Large intestine (tissue), 3 donors: ENCODE data around the gene MAEA. TPM values are rescaled to one million over a fixed set of nuclear protein-coding genes. Genes with fewer than 3 reads are reported as not detected.

Experiments used
- DNase-seq, 2 donors: peaks; one replicate each; pipeline versions ENCODE4 v3.0.0 to v3.0.0-alpha.2; 2013
- H3K27ac ChIP-seq: one replicate; pipeline ENCODE4 v1.5.1; 2013; ENCODE audit warnings: low read length
- H3K27me3 ChIP-seq: 2 replicates; pipeline ENCODE4 v1.6.1; 2013; ENCODE audit warnings: low read length; ENCODE audit not compliant: control insufficient read depth, insufficient read depth
- H3K36me3 ChIP-seq: 2 replicates; pipeline ENCODE4 v1.6.1; 2013; ENCODE audit warnings: low read length; ENCODE audit not compliant: control insufficient read depth, insufficient read depth
- H3K4me1 ChIP-seq: one replicate; pipeline ENCODE4 v1.6.1; 2013; ENCODE audit warnings: low read length; ENCODE audit not compliant: control insufficient read depth, insufficient read depth
- H3K4me3 ChIP-seq: one replicate; pipeline ENCODE4 v1.5.1; 2013; ENCODE audit warnings: low read length
- H3K9me3 ChIP-seq: one replicate; pipeline ENCODE4 v1.6.1; 2013; ENCODE audit warnings: mild to moderate bottlenecking, low read depth, low read length, moderate library complexity; ENCODE audit not compliant: control insufficient read depth
- WGBS: methylation state at CpG from one replicate; pipeline ENCODE4 v1.1.5; 2013; ENCODE audit warnings: low lambda C conversion rate; ENCODE audit not compliant: insufficient coverage; 5-methylcytosine and 5-hydroxymethylcytosine counted together
- polyA plus RNA-seq: library from polyadenylated mRNA; unstranded; fragments of 120-200 nt; gene quantifications from one replicate; pipeline ENCODE4 v1.2.1, GENCODE V29; 2013

The MAEA gene
- polyA plus RNA-seq, 1 donor, result 51.2 TPM

GRCh38 chr4:1277667-1278665 lies 11.7 kb upstream of the MAEA start:
- 93% methylated on average over 5 of the region's 15 CpGs for WGBS
- Histone ChIP-seq H3K4me3 (no peak overlapping the region), H3K27me3 (no peaks in the 10 kb centered on the region), H3K4me1 (no peaks in the 10 kb centered on the region), H3K27ac (no peak overlapping the region), H3K36me3 (no peaks in the 10 kb centered on the region), H3K9me3 (no peaks in the 10 kb centered on the region)
- no peak for DNase-seq

DNA sequence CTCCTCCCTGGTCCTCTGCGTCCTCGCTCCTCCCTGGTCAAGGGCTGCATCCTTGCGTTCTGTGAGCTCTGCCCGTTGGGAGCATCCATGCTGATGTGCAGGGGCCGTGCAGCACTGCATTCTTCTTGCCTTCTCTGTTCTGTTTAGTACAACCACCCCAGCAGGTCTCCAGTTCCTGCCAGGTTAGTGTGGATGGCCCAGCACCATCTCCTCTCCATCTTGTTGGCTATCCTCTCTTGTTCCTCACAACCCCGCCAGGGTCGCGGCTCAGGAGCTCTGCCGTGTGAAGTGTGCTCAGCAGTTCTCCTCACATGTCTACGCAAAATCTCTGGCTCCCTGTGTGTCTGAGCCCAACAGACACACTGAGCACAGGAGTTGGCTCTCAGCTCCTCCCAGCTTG lies 10.4 kb upstream of the MAEA start:
- no CpG with 5 or more reads among the region's 10 CpGs for WGBS
- Histone ChIP-seq H3K27ac (no peak overlapping the region), H3K27me3 (no peaks in the 10 kb centered on the region), H3K4me1 (no peaks in the 10 kb centered on the region), H3K36me3 (no peaks in the 10 kb centered on the region), H3K4me3 (no peak overlapping the region), H3K9me3 (no peaks in the 10 kb centered on the region)
- DNase-seq, result no peak

GRCh38 chr4:1283711-1284110 lies 6.0 kb upstream of the MAEA start:
- H3K27ac ChIP-seq, result no peak overlapping the region
- DNase-seq, result no peak
- peaks cover 13% of the 10 kb centered on the region for H3K9me3 ChIP-seq
- no peaks in the 10 kb centered on the region for H3K27me3 ChIP-seq
- H3K36me3 ChIP-seq, result no peaks in the 10 kb centered on the region
- H3K4me3 ChIP-seq, result no peak overlapping the region
- H3K4me1 ChIP-seq, result peaks cover under 1% of the 10 kb centered on the region
- no CpG with 5 or more reads among the region's 9 CpGs for WGBS

DNA sequence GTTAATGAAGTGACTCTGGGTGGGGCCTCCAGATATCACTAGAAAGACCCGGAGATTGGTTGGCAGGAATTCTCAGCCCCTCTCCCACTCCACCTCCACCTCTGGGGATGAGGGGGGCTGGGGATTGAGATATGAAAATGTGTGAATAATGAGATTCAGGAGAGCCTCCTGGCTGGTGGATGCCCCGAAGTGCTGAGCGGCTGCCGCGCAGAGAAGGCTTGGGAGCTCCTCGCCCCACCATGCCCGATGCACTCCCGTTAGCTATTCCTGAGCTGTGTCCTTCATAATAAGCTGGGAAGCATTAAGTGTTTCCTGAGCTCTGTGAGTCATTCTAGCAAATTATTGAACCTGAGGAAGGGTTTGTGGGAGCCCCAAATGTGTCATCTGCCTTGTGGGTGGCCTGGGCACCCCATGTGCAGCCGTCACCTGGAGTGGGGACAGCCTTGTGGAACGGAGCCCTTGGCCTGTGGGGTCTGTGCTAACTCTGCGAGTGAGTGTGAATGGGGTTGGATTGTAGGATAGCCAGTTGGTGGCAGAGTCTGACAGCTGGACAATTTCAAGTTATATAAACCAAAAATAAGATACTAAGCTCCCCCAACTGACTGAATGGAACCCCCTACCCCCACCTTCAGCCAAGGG lies 4.4 kb upstream of the MAEA start:
- no peak for DNase-seq
- H3K4me3 ChIP-seq, result no peak overlapping the region
- peaks cover 6% of the 10 kb centered on the region for H3K4me1 ChIP-seq
- H3K9me3 ChIP-seq, result peaks cover 13% of the 10 kb centered on the region
- no peaks in the 10 kb centered on the region for H3K27me3 ChIP-seq
- WGBS, result no CpG with 5 or more reads among the region's 11 CpGs
- H3K27ac ChIP-seq, result no peak overlapping the region
- H3K36me3 ChIP-seq, result no peaks in the 10 kb centered on the region

DNA sequence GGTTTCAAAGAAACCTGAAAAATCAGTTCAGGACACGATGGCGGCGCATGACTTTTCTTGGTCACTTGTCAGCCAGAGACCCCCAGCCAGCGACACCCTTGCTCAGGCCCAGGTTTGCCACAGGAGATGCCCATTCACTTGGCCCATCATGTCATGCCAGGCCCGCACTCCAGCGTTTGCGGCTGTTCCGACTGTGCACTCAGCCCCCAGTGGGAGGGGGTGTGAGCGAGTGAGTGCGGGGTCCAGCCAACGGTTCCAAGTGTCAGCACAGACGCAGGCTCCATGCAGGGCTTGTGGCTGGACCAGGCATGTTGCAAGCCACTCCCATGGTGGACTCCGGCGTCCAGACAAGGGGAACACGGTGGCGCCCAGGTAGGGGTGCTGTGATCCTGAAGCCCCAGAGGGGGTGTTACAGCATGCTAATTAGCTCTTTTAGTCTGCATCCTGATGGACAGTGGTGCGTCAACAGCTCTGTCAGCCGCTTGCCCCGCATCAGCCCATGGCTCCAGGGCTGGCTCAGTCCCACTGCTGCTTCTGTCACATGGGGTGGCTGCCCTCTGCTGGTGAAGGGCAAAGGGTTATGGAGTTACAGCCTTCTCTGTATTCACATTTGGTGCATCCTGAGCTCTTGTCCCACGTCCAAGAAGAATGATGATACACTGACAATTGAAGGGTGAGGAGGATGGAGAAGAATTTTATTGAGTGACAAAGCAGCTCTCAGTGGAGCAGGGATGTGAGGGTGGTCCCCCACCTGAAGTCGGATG lies 3.7 kb upstream of the MAEA start:
- WGBS, result no CpG with 5 or more reads among the region's 21 CpGs

DNA sequence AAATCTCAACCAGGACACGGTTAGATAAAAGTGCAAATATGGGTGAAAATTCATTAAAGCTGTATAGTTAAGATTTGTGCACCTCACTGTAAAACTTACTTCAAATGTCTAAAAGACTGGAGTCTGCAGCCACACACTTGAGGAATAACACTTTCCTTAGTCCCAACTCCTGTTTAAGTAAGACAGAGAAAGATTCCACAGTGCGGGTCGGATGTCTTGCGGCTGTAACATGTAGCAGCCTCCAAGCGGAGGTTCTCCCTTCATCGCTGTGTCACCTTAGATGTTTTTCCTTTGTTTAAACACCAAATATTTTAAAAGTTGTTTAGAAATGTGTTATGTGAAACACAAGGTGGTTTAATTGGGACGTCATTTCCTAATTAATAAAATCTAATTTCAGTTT lies 905 bp upstream of the MAEA start:
- DNase-seq, result no peak
- H3K9me3 ChIP-seq, result peaks cover 13% of the 10 kb centered on the region
- peak overlapping the region; percentile 28 for H3K27ac ChIP-seq
- 10% methylated on average over 1 of the region's 7 CpGs for WGBS
- H3K27me3 ChIP-seq, result no peaks in the 10 kb centered on the region
- H3K4me3 ChIP-seq, result peak overlapping the region; percentile 58
- peaks cover 2% of the 10 kb centered on the region for H3K36me3 ChIP-seq
- H3K4me1 ChIP-seq, result peaks cover 9% of the 10 kb centered on the region

More for the DNA sequence above, 3.7 kb upstream of the MAEA start:
- Histone ChIP-seq H3K27me3 (no peaks in the 10 kb centered on the region), H3K4me3 (no peak overlapping the region), H3K36me3 (no peaks in the 10 kb centered on the region), H3K4me1 (peaks cover 6% of the 10 kb centered on the region), H3K27ac (no peak overlapping the region), H3K9me3 (peaks cover 13% of the 10 kb centered on the region)
- no peak for DNase-seq

DNA sequence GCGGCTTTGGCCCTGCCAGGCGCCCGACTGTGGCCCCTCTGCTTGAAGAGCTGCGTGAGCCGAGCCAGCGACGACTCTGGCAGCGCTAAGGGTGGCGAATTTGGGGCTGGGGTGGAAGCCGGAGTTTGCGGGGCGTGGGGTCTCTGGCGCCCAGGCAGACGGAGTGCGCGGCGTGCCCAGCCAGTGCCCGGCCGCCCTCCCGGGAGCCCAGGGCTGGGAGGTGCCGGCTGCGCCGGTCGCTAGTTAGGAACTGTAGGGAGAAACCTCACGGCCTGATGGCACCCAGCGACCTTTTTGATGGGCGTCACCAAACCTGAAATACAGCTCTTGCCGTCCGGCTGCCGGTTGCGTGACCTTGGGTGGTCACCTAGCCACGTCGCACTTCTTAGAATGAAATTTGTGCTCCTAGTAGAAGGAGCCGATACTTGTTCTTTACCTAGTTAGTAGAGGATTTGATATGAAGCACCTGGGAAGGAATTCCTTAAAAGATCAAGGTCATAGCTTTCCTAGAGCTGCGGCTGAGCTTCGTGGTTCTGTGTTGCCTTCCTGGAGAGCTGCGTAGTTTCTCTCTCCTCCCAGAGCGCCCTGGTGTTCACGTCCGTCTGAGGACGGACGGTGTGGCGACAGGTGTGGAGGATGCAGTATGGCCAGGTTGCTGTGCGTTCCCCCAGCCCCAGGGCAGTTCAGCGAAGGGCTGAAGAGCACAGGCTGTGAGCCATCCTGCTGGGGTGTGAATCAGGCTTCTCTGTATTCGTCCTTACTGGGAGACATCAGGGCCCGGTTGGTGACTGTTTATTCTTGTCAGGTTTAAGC lies 680 bp downstream of the MAEA start:
- Histone ChIP-seq H3K9me3 (peaks cover 10% of the 10 kb centered on the region), H3K27me3 (no peaks in the 10 kb centered on the region), H3K4me3 (peak overlapping the region; percentile 59), H3K4me1 (peaks cover 9% of the 10 kb centered on the region), H3K27ac (peak overlapping the region; percentile 66), H3K36me3 (peaks cover 3% of the 10 kb centered on the region)
- no CpG with 5 or more reads among the region's 47 CpGs for WGBS
- peak in 1 of 2 donors; percentile 58 for DNase-seq

- peaks cover 3% of the 10 kb centered on the region for H3K36me3 ChIP-seq
Measured at GRCh38 chr4:1291091-1291490, 1.4 kb downstream of the MAEA start.

GRCh38 chr4:1291996-1292702 lies 2.5 kb downstream of the MAEA start:
- Histone ChIP-seq H3K4me1 (peaks cover 9% of the 10 kb centered on the region), H3K36me3 (peaks cover 8% of the 10 kb centered on the region), H3K4me3 (no peak overlapping the region), H3K27me3 (no peaks in the 10 kb centered on the region), H3K27ac (no peak overlapping the region), H3K9me3 (no peaks in the 10 kb centered on the region)
- no CpG with 5 or more reads among the region's 11 CpGs for WGBS
- DNase-seq, result no peak

More at GRCh38 chr4:1291091-1291490, 1.4 kb downstream of the MAEA start:
- H3K27me3 ChIP-seq, result no peaks in the 10 kb centered on the region
- H3K9me3 ChIP-seq, result peaks cover 4% of the 10 kb centered on the region
- DNase-seq, result no peak
- peaks cover 9% of the 10 kb centered on the region for H3K4me1 ChIP-seq
- H3K4me3 ChIP-seq, result peak overlapping the region; percentile 59
- no CpG with 5 or more reads among the region's 9 CpGs for WGBS
- no peak overlapping the region for H3K27ac ChIP-seq
